ENCODE results near the gene CTNS.
"Not testable (repeated sequence)": the region's sequence is repeated elsewhere in the genome, so short reads cannot be mapped to it uniquely, and the experiment has no call there.

The CTNS gene

DNA sequence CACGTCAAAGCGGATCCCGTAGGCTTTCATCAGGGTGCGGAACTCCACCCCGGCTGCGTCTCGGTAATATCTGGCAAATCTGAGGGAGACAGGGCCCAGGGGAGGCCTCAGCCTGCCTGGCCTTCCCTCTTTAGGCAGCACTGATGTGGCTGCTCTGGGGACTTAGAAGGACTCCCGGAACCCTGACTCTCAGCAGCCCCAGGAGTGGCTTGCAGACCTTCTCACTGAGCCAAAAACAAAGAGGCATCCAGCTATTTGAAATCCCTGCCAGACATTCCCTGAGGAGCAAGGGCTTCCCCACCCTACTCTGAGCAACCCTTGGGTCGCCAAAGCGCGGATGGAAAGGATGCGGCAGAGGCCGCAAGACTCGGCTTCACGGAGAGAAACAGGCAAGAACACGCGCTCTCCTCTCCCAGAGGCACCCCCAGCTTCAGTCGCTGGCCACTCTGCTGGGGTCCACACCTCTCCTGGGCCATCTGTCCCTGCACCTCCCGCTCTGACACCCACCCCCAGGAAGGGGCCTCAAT, 51.5 kb downstream of the CTNS start:
- no peak for DNase-seq (ENCODE audit: low read depth)

DNA sequence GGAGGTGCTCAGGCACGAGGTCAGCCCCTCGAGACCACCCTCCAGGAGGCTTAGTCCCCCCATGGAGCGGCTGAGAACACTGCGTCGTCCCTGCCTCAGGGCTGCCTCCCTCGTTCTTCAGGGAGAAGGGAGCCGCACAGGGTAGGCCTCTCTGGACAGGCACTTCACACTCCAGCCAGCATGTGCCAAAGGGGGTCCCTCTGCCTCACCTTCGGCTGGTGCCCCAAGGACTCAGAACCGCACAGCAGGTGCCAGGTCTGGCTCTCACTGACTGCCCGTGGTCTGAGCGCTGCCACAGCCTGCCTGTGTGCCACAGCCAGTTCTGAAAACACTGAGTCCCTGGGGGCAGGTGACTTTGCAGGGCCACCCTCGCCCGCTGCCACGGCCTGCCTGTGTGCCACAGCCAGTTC, 52.3 kb downstream of the CTNS start:
- DNase-seq (ENCODE audit: low read depth), result no peak

GRCh38 chr17:3689262-3690093, 52.9 kb downstream of the CTNS start:
- DNase-seq (ENCODE audit: low read depth), result no peak

DNA sequence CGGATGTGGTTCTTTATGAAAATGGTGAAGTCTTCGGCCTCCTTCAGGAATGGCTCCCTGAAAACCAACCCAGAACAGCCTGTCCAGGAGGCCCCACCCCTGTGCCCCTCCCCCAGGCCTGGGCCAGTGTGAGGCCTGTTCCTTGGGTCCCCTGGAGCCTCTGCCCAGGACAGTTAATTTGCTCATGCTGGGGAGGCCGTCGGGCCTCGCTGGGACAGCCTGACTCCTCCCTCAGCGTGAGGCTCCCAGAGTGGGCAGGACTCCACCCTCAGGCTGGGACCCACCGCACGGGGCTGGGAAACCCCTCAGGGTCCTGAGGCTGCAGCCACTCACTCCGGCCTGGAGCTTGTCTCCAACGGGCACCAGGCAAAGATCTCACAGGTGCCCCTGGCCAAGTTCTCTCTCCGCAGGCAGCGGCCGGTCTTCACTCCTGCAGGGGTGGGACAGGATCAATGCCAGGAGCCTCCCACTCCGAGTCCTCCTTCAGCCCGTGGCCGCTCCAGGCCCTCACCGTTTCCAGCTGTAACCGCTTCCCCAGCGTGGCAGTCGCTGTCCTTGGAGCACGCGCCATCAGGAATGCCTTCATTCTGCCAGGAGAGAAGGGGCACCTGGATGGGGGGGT, 53.6 kb downstream of the CTNS start:
- DNase-seq (ENCODE audit: low read depth), result no peak

GRCh38 chr17:3691617-3692067, 55.1 kb downstream of the CTNS start:
- DNase-seq (ENCODE audit: low read depth), result no peak

DNA sequence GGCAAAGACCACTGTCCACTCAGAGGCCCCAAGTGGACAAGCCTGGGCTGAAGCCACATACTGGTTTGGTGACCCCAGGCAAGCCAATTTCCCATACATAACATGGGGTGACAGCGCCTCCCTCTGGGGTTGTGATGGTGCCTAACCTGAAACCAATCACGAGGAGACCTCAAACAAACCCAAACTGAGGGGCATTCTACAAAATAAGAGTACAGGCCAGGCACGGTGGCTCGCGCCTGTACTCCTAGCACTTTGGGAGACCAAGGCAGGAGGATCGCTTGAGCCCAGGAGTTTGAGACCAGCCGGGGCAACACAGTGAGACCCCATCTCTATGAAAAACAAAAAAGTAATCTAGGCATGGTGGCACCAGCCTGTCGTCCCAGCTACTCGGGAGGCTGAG, 55.8 kb downstream of the CTNS start:
- DNase-seq (ENCODE audit: low read depth), result no peak

DNA sequence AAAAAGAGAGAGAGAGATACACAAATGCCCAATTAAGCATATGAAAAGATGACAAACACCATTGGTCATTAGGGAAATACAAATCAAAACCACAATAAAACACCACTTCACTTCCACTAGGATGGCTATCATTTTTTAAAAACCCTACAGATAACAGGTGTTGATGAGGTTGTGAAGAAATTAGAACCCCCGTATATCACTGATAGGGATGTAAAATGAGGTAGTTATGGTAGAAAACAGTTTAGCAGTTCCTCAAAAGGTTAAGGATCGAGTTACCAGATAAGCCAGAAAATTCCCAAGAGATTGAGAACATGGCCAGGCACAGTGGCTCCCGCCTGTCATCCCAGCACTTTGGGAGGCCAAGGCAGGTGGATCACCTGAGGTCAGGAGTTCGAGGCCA, 56.6 kb downstream of the CTNS start:
- DNase-seq (ENCODE audit: low read depth), result no peak

DNA sequence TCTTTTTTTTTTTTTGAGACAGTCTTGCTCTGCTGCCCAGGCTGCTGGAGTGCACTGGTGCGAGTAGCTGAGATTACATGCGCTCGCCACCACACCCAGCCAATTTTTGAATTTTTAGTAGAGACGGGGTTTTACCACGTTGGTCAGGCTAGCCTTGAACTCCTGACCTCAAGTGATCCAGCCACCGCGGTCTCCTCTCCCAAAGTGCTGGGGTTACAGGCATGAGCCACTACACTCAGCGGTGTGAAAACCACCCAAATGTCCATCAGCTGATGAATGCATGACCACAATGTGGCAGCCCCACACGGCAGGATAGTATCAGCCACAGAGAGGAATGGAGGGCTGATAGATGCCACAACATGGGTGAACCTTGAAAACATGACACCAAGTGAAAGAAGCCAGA, 57.3 kb downstream of the CTNS start:
- DNase-seq (ENCODE audit: low read depth), result no peak

GRCh38 chr17:3695129-3695722, 58.7 kb downstream of the CTNS start:
- no peak for DNase-seq (ENCODE audit: low read depth)

DNA sequence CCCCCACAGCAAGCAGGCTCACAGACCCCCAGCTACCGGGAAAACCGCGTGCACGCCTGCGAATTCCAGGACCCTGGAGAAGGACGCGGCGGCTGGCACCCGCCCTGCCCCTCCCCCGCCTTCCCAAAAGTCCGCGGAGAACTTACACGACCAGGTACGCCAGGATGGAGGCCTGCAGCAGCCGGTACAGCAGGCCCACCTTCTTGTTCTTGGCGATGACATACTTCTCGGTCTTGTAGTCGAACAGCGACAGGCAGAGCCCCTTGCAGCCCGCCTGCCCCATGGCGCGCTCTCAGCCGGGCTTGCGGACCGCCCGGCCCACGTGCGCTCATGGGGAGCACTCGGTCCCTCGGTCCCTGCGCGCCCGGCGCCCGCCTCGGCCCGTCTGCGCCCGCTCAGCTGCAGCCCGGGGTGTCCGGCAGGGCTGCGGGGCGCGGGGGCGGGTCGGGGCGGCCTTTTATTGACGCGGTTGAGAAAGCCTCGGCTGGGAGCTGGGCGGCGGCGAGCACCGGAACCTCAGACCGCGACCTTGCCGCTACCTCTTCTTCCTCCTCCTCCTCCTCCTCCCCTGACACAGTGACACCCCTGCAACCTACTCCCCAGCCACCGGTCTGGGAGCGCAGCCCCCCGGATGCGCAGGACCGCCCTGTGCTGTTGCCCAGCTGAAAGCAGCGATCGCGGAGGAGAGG, 59.3 kb downstream of the CTNS start, which contains the start of gene P2RX5:
TSS of gene P2RX5 (minus strand) at position 433 of the 689 bp plus-strand sequence. CDS start at position 283, 150 bp downstream.
- no peak for DNase-seq (ENCODE audit: low read depth)

- no peak for DNase-seq (ENCODE audit: low read depth)
Measured at GRCh38 chr17:3697103-3697476, 60.5 kb downstream of the CTNS start.

DNA sequence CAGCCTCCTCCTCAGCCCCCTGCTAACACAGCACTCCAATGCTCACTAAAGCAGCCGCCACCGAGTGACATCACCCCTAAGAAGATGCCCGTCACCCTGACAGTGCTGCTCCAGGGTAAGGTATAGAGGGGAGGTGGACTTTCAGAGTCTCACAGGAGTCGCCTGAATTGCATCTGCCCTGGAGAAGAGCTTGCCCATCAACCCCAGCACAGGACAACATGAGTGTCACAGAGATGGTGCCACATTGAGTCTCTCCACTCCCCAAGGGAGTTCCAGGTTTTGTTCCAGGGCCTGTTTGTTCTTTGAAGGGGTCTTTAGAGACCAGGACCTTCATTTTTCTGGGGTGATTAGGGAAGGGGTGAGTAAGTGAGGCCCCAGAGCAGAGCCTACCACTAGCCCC, 61.6 kb downstream of the CTNS start:
- DNase-seq (ENCODE audit: low read depth), result no peak

DNA sequence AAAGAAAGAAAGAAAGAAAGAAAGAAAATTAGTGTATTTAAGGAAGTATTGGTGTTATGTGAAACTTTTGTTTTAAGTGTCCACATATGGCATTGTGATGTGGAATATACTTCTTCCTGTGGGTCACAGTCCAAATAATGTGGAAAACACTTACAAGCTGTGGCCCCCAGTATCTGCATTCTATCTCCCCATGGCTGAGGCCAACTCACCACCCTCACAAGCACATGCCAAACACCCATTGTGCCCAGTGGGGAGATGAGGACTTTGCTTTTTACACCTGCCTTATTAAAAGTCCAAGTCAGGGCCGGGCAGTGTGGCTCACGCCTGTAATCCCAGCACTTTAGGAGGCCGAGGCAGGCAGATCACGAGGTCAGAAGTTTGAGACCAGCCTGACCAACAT, 63.4 kb downstream of the CTNS start:
- DNase-seq (ENCODE audit: low read depth), result no peak

GRCh38 chr17:3702041-3702539, 65.5 kb downstream of the CTNS start:
- not testable (repeated sequence) for DNase-seq (ENCODE audit: low read depth)

DNA sequence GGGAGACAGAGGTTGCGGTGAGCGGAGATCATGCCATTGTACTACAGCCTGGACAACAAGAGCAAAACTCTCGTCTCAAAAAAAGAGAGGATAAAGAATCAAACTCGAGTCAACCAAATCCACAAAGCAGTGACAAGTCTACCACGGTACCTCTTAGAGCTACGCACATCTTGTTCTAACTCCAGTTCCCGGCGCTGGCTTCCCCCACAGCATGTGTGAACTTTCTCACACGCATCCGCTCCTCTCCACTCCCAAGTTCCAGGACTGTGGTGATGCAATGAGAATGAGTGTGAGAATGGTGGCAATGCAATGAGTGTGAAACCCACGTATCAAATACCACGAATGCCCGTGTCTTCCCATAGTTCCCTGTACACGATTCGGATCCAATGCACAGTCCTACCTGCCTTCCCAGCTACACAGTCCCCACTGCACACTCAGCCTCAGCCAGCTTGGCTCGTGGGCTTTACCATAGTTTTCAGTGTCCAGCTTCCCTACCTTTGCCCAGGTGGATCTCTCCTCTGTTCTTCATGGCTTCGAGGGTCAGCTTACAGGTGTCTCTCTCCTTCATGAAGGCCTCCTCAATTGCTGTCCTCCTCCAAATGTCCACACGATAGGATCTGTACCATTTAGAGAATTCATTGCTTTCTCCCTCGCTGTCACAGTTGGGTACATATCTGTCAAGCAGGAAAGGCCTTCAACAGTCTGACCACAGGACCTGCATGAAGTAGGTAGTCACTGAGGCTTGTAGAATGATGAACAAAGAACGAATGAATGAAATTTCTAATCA, 68.6 kb downstream of the CTNS start:
- no peak for DNase-seq (ENCODE audit: low read depth)

DNA sequence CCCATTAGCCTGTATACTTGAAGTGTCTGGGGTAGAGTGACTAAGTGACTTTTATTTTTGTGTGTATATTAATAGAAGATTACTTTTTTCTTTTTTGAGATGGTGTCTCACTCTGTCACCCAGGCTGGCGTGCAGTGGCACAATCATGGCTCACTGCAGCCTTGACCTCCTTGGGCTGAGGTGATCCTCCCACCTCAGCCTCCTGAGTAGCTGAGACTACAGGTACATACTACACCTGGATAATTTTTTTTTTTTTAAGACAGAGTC, 69.1 kb downstream of the CTNS start:
- DNase-seq (ENCODE audit: low read depth), result not testable (repeated sequence)

GRCh38 chr17:3708366-3708765, 71.8 kb downstream of the CTNS start:
- no peak for DNase-seq (ENCODE audit: low read depth)

DNA sequence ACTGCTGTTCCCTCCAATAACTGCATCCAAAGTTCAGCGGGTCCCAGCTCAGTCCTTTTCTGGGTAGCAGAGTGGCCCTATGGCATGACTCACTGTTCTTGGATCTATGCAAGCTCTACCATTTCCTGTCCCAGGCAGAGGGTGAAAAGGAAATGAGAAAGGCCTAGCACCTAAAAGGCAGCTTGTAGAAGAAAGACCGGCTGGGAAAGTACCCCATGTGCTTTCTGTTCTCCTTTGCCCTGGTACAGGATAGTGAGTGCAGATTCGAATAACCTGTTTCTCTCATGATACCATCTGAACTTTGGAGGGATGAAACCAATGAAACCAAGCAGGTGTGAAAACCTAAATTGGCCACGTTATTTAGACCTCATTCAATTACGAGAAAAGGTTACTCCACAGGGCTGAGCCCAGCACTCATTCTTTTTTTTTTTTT, 74.4 kb downstream of the CTNS start:
- no peak for DNase-seq (ENCODE audit: low read depth)
